Myocyte (in vitro differentiated cells): ENCODE results near the gene CAMKMT. TPM values are rescaled to one million over a fixed set of nuclear protein-coding genes. Genes with fewer than 3 reads are reported as not detected.
A peak's percentile ranks its signal among the peaks of the same experiment; 100 is the strongest.

Source experiments
- DNase-seq: peaks from one replicate; pipeline ENCODE4 v3.0.0-alpha.2; 2012; ENCODE audit warnings: low read depth
- total RNA-seq: library from RNA; depleted of rRNA; stranded (reverse); fragments of >200 nt; gene quantifications from 2 replicates; pipeline ENCODE4 v1.2.3, GENCODE V29; 2014

Gene CAMKMT
- total RNA-seq, 1 donor from 2014 or later: 12.2 TPM

GRCh38 chr2:44684559-44684958 is 322.8 kb downstream of the CAMKMT start:
- DNase-seq: no peak

DNA sequence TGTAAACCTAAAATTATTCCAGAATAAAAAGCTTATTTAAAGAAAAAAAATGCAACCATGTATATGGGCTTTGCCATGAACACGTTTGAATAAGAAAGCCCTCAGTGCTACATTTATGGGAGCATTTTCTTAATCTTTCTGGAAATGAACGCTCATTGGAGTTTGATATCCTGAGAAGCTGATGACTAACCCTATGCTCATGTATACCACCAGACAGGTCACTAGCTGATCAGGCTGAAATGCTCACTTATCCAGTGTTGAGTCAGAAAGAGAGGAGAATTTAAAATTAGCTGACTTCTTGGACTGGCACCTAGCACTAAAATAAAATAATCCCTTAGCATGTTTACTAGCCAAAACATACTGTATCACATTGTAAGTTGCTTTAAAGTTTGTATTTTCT is 324.8 kb downstream of the CAMKMT start:
- DNase-seq: no peak

GRCh38 chr2:44687686-44688455 is 326.1 kb downstream of the CAMKMT start:
- DNase-seq: no peak

DNA sequence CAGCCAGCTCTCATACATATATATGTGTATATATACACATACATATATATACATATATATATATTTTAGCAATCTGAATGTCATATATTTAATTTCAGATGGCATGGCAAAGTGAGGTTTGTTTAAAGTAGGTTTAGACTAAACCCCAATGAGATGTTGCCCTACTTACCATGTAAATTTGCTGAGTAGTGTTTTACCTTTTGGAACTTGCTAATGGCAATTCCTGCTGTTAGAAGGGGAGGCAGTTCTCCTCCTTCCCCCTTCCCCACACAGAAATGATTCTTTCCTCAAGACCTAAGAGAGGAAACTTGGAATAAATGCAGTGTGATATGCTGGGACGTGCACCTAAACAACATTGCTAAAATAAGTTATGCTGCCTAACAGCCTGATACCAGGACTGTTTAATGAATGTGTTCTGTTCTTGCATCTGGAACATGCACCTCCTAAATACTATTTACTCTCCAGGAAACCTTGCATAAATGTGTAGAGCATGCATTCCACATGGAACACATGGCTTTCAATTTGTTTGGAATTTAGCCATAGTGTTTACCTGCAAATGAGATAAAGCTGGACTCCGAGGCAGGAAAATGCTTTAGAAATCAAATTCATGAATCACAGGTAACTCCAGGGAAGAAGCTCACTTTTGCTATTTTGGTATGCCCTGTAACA is 326.8 kb downstream of the CAMKMT start:
- no peak for DNase-seq

DNA sequence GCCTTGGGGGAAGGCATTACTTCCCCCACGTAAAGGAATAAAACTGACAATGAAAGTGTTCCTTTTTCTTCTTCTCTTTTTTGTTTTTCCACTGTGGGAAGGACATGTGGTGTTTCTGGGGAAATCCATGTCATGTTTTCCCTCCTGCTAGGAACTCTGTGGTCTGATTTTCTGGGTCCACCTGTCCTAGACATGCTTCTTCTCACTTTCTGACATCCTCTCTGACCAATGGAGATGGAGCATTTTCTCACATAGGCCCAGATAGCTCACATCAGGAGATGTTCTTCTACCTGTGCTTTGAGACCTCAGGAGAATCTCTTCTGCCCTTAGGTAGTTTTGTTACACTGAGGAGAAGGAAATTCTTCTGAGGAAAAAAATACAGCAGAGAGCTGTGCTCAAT is 327.8 kb downstream of the CAMKMT start:
- no peak for DNase-seq

GRCh38 chr2:44691174-44691785 is 329.5 kb downstream of the CAMKMT start:
- DNase-seq: no peak

DNA sequence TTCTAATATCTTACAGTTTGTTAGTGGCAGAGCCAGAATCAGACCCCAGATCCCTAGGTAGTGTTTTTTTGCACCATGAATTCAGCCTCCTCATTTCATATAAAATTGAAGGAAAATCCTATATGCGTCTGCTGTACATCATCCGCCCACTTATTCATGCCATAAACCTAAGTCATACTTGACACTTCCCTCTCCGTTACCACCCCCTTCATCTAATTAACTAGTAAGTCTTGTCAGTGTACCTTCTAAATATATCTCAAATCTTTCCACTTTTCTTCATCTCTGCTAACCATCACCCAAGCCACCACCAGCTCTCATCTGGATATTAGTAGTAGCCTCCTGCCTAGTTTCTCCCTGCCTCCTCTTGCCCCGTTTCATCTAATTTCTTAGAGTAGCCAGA is 331.1 kb downstream of the CAMKMT start:
- DNase-seq: no peak

DNA sequence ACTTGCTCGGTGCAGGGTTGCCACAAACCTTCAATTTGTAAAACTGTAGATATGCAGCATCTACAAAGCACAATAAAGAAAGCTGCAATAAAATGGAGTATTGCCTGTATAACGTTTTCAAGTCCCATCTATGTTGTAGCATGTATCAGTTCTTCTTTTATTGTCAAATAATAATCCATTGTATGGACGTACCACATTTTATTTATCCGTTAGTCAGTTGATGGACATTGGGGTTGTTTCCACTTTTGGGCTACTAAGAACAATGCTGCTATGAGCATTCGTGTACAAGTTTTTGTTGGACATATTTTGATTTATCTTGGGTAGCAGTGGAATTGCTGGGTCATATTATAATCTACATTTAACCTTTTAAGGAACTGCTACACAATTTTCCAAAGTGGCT is 339.1 kb downstream of the CAMKMT start:
- DNase-seq: no peak

DNA sequence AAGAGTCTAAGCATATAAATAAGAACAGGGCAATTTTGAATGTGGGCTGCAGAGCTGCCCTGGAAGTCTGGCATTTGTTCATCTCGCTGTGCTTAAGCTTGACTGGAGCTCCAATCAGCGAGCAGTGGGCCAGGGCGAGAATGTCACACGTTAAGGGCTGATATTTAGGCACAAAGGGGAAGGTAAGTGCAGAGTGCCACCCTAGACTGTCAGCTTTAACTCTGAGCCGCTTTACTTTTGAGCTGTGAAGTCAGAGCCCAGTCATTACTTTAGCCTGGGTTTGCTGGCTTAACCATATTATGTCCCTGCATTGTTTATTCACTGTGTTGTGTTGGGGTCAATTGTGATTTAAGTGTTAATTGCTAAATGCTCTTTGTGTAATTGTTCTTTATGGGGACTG is 343.6 kb downstream of the CAMKMT start:
- DNase-seq: no peak

DNA sequence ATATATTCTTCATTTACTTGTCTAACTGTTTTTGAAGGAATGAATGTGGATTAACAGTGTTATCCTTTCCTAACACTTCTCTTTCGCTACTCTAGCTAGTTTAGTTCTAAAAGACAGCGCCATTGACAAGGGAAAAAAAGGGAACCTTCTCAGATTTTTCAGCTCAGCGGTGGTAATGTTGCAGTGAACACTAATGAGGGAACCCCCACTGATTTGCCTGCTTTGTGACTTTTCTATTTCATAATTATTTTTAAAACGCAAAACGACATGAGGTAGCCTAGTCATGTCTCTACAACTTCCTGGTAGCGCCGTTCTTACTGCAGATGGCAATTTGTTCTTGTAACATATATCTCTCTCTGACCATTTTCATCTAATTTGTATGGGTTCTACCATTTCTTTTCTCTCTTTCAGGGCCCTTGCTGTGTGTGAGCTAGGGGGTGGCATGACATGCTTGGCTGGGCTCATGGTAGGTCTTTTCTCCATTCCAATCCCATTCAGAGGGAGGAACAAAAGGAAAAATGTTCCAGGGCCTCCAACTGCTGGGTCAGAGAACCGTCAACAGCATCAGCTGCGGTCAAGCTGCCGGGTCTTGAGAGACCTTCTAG is 344.2 kb downstream of the CAMKMT start:
- DNase-seq: no peak

GRCh38 chr2:44706681-44707553 is 345.2 kb downstream of the CAMKMT start:
- no peak for DNase-seq

DNA sequence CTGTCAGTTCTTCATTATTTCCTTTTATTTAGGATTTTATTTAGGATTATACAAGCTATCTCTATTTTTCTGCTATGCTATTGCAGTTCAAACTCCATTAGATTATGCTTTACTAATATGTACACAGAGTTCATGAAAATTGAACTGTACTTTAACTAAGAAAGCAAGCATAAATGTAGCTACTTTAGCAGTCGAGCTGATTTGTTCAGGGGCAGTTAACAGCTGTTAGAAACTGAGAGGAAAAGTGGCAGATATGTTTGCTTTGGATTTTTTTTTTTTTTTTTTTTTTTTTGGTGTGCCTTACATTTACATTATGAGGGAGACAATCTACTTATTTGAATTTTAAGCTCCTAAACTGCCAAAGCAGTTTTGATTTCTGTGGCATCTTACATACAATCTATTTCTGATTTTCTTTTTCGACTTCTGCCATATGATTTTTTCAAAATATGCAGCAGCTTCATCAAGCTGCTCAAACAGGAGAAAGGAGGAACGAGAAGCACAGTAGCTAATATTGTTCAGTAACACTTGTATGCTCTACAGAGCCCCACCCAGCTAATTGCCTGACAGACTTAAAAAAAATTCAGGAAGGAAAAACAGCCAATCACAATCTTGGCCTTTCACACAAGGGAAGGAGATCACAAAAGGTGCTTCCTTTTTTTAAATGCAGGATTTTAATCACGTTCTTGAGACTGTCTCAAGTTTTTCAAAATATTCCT is 346.4 kb downstream of the CAMKMT start:
- no peak for DNase-seq

- DNase-seq: no peak
These were observed 346.9 kb downstream of the CAMKMT start for GRCh38 chr2:44708661-44709000.

GRCh38 chr2:44713170-44713569 is 351.4 kb downstream of the CAMKMT start:
- peak; percentile 9 for DNase-seq

DNA sequence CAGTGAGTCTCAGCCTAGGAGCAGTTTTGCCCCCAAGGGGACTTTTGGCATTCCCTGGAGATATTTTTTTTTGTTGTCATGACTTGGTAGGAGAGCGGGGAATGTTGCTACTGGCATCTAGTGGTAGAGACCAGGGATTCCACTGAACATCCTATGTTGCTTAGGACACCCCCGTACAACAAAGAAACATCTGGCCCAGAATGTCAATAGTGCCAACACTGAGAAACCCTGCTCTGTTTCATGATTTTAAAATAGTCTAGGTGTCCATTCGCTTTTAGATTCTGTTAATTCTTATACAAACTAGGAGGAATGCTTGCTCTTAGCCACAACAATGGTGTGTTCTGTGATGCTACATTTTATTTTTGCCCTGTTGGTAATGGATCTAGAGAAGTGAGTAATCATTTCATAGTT is 353.9 kb downstream of the CAMKMT start:
- DNase-seq: peak; percentile 78

- peak; percentile 38 for DNase-seq
These were observed 354.4 kb downstream of the CAMKMT start for GRCh38 chr2:44716131-44716530.

GRCh38 chr2:44718431-44718830 is 356.7 kb downstream of the CAMKMT start:
- DNase-seq: no peak

- no peak for DNase-seq
These were observed 357.8 kb downstream of the CAMKMT start for GRCh38 chr2:44719562-44719961.

DNA sequence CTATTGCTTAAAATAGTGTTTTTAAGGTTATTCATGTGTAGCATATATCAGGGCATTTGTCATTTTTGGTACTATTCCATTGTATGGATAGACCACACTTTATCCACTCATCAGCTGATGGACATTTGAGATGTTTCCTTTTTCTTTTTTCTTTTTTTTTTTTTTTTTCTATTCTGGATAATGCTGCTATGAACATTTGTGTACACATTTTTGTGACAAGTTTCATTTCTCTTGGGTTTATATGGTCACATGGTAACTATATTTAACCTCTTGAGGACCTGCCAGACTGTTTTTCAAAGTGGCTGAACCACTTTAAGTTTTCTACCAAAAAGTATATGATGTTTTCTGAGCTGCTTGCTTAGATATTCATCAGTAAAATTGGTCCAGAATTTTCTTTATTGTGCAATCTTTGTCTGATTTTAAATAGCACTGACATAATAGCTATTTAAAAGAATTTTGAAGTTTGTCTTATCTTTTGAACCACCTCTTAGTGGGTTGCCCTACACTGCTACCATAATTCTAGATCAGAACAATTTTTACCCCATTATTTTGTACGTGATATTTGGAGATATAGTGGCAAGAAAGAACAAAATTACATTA is 360.4 kb downstream of the CAMKMT start:
- no peak for DNase-seq

GRCh38 chr2:44723921-44724320 is 362.2 kb downstream of the CAMKMT start:
- DNase-seq: no peak
